Esophagus squamous epithelium (tissue), 5 donors: ENCODE data around the gene ATXN7L2. TPM values are rescaled to one million over a fixed set of nuclear protein-coding genes. Genes with fewer than 3 reads are reported as not detected.

Source experiments
- DNase-seq: peaks from one replicate; lab custom pipeline; 2025; lab: John Stamatoyannopoulos, UW
- H3K27ac ChIP-seq, 4 donors: fragments of 200-600 bp; sonication (generic); one replicate each; pipeline ENCODE4 v1.5.1; 2016 to 2019; ENCODE audit warnings: mild to moderate bottlenecking in 1 of 4
- H3K27me3 ChIP-seq, 4 donors: fragments of 200-600 bp; sonication (generic); 1 replicate in 3 of 4; 2 replicates in 1 of 4; pipeline versions ENCODE4 v1.5.1 to v1.6.0; 2017 to 2021; ENCODE audit warnings: antibody characterized with exemption in 1 of 4
- H3K36me3 ChIP-seq, 3 donors: fragments of 200-600 bp; sonication (generic); one replicate each; pipeline ENCODE4 v1.5.1; 2016 to 2019
- H3K4me1 ChIP-seq, 3 donors: fragments of 200-600 bp; sonication (generic); one replicate each; pipeline ENCODE4 v1.5.1; 2017 to 2019
- H3K4me3 ChIP-seq, 4 donors: fragments of 200-600 bp; sonication (generic); 1 replicate in 3 of 4; 2 replicates in 1 of 4; pipeline ENCODE4 v1.5.1; 2016 to 2019; ENCODE audit warnings: mild to moderate bottlenecking in 2 of 4, moderate library complexity in 1 of 4
- H3K9me3 ChIP-seq, 3 donors: fragments of 200-600 bp; sonication (generic); one replicate each; pipeline ENCODE4 v1.5.1; 2016 to 2019
- CTCF ChIP-seq, 6 experiments: fragments of 450-650 bp in 4 of 6; fragments of 200-600 bp in 2 of 6; sonication (generic) in 2 of 6; IDR thresholded peaks; one replicate each; pipeline ENCODE4 v1.5.1; 2016 to 2019; ENCODE audit warnings: antibody characterized with exemption in 6 of 6, mild to moderate bottlenecking in 4 of 6, moderate library complexity in 4 of 6
- POLR2A ChIP-seq, 4 donors: fragments of 450-650 bp; IDR thresholded peaks; one replicate each; pipeline ENCODE4 v1.6.1; 2017; ENCODE audit warnings: antibody characterized with exemption in 4 of 4, mild to moderate bottlenecking in 4 of 4, moderate library complexity in 3 of 4
- WGBS, 2 donors: methylation state at CpG; one replicate each; pipeline ENCODE4 v1.1.5; 2018; 5-methylcytosine and 5-hydroxymethylcytosine counted together
- intact Hi-C: fragments of 100-400 bp; cut with DNase I; formaldehyde crosslinking; loops from one replicate; pipeline ENCODE4 v1.15.0; 2022
- total RNA-seq, 4 donors: library from RNA; depleted of rRNA; stranded (reverse); fragments of >200 nt; gene quantifications; one replicate each; pipeline ENCODE4 v1.1.0, GENCODE V29; 2016
- donor health status: DM: yes; HTN: yes; CAD: no.

Gene ATXN7L2
- total RNA-seq, 4 donors from 2014 or later: 2.1 to 5.9 (median 3.8) TPM

GRCh38 chr1:109523706-109524105 lies 40.0 kb downstream of the ATXN7L2 start:
- DNase-seq: no peak
- TF ChIP-seq CTCF (IDR thresholded peaks at IDR 0.05) (no peak), POLR2A (IDR thresholded peaks at IDR 0.05) (no peak)
- WGBS, 2 donors: 77 to 82% methylated on average over 2 of the region's 2 CpGs
- intact Hi-C loops: no loop called here
- Histone ChIP-seq H3K4me3 (no peak overlapping the region), H3K27me3 (peaks cover 0 to 17% (median 0%) of the 10 kb centered on the region in 4 donors), H3K36me3 (no peaks in the 10 kb centered on the region), H3K4me1 (no peaks in the 10 kb centered on the region), H3K9me3 (no peaks in the 10 kb centered on the region), H3K27ac (no peak overlapping the region)

- H3K4me3 ChIP-seq: no peak overlapping the region
- intact Hi-C loops: no loop called here
- H3K36me3 ChIP-seq: no peaks in the 10 kb centered on the region
- no peak for DNase-seq
- WGBS, 2 donors: 72 to 73% methylated on average over 14 of the region's 14 CpGs
- H3K27ac ChIP-seq: no peak overlapping the region
- peaks cover 0 to 9% (median 0%) of the 10 kb centered on the region in 3 donors for H3K4me1 ChIP-seq
- no peaks in the 10 kb centered on the region for H3K9me3 ChIP-seq
- H3K27me3 ChIP-seq: peaks cover 0 to 3% (median 0%) of the 10 kb centered on the region in 4 donors
- TF ChIP-seq CTCF (IDR thresholded peaks at IDR 0.05) (no peak), POLR2A (IDR thresholded peaks at IDR 0.05) (no peak)
Measured at GRCh38 chr1:109527098-109527811, 43.5 kb downstream of the ATXN7L2 start.

DNA sequence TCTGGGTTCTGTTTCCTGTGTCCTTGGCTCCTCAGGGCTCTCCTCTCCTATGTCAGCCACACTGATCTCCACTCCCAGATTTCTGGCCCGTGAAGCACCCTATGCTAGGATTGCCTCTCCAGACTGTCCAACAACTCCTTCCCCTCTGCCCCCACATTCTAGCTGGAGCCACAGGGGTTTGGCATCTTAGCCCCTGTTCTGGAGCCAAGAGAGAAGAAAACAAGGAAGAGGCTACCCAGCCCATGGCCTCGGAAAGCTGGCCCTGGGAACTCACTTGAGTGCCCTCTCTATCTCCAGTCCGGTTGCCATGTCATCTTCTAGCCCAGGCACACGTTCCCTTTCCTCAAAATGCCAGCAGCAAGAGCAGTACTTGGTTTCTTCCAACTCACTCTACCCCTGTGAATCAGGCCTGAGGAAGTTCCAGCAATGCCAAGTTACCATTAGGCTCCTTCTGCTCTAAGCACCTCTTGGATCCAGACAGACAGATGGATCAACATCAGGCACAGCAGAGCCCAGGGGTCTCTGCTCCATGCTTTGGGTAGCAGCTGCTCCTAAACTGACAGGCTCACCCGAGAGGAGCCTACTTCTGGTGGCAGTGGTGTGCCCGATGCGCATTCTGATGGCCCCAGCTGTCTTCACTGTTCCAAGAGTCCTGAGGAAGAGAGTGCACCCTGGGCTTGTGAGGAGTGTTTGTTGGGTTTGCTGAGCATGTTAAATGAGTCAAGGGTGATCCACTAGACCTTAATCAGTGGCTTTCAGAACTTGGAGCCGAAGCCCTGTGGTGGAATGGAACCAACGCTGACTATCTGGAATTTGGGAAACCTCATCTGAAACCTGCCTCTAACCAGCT lies 44.4 kb downstream of the ATXN7L2 start:
- Histone ChIP-seq H3K27ac (no peak overlapping the region), H3K27me3 (no peaks in the 10 kb centered on the region), H3K4me3 (no peak overlapping the region), H3K9me3 (no peaks in the 10 kb centered on the region), H3K4me1 (peaks cover 0 to 17% (median 5%) of the 10 kb centered on the region in 3 donors), H3K36me3 (no peaks in the 10 kb centered on the region)
- WGBS, 2 donors: 71 to 81% methylated on average over 6 to 7 of the region's 9 CpGs
- no peak for TF ChIP-seq POLR2A (IDR thresholded peaks at IDR 0.05)
- TF ChIP-seq CTCF (IDR thresholded peaks at IDR 0.05): no peak
- intact Hi-C loops: no loop called here
- no peak for DNase-seq

DNA sequence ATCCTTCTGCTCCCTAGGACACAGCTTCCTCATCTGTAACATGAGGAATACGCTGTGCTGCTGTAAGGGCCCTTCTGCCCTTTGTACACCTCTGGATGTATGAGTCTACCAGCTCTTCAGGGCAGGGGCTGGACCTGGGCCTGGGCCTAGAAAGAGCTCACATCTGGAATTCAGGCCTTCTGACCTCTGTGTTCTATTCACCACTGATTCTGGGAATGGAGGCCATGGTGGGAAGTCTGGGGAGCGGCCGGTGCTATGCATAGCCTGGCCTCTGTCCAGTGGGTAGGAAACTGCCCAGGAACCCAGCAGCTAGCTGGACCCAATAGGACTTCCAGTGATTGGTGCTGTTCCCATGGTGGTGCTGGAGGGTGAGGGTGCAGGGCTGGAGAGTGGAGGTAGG lies 45.0 kb downstream of the ATXN7L2 start:
- no peak for DNase-seq
- Histone ChIP-seq H3K4me1 (peaks cover 0 to 18% (median 5%) of the 10 kb centered on the region in 3 donors), H3K27me3 (no peaks in the 10 kb centered on the region), H3K27ac (no peak overlapping the region), H3K36me3 (no peaks in the 10 kb centered on the region), H3K9me3 (no peaks in the 10 kb centered on the region), H3K4me3 (no peak overlapping the region)
- TF ChIP-seq CTCF (IDR thresholded peaks at IDR 0.05): no peak
- no peak for TF ChIP-seq POLR2A (IDR thresholded peaks at IDR 0.05)
- WGBS, 2 donors: 94 to 100% methylated on average over 2 to 3 of the region's 3 CpGs
- intact Hi-C loops: no loop called here
